HepG2 (cell line): ENCODE results near the gene PRCD. TPM values are rescaled to one million over a fixed set of nuclear protein-coding genes. Genes with fewer than 3 reads are reported as not detected.

Experiments used
- BCL6 ChIP-seq: IDR thresholded peaks from 2 replicates; pipeline ENCODE4 v1.6.1; 2016; ENCODE audit warnings: missing genetic modification reagents, missing compliant biosample characterization
- FOXK1 ChIP-seq: sonication (generic); formaldehyde crosslinking; IDR thresholded peaks from 2 replicates; pipeline ENCODE4 v1.4.0; 2020; ENCODE audit warnings: low read depth, missing genetic modification reagents, borderline replicate concordance
- HNRNPL ChIP-seq: fragments of 200-400 bp; formaldehyde crosslinking; IDR thresholded peaks from 2 replicates; pipeline ENCODE4 v1.6.1; 2017; ENCODE audit warnings: mild to moderate bottlenecking, low read depth, low read length
- KDM5B ChIP-seq: sonication (generic); formaldehyde crosslinking; IDR thresholded peaks from 2 replicates; pipeline ENCODE4 v1.4.0; 2020; ENCODE audit warnings: missing genetic modification reagents, mild to moderate bottlenecking, borderline replicate concordance
- MTA3 ChIP-seq: sonication (generic); formaldehyde crosslinking; IDR thresholded peaks from 2 replicates; pipeline ENCODE4 v1.4.0; 2020; ENCODE audit warnings: missing genetic modification reagents
- MXD3 ChIP-seq: IDR thresholded peaks from 2 replicates; pipeline ENCODE4 v1.6.1; 2016; ENCODE audit warnings: mild to moderate bottlenecking, missing biosample characterization, missing genetic modification reagents
- MYPOP ChIP-seq: sonication (generic); formaldehyde crosslinking; IDR thresholded peaks from 2 replicates; pipeline ENCODE4 v1.8.1; 2023; ENCODE audit warnings: mild to moderate bottlenecking, moderate library complexity, missing genetic modification reagents
- PAX8 ChIP-seq: sonication (generic); formaldehyde crosslinking; IDR thresholded peaks from 2 replicates; pipeline ENCODE4 v1.8.0; 2022; ENCODE audit warnings: mild to moderate bottlenecking, missing genetic modification reagents, borderline replicate concordance
- PBX2 ChIP-seq: IDR thresholded peaks from 2 replicates; pipeline ENCODE4 v1.6.1; 2016; ENCODE audit warnings: control low read depth
- PRDM15 ChIP-seq: sonication (generic); formaldehyde crosslinking; IDR thresholded peaks from 2 replicates; pipeline ENCODE4 v1.4.0; 2020; ENCODE audit warnings: missing genetic modification reagents
- SNAI1 ChIP-seq: sonication (generic); formaldehyde crosslinking; IDR thresholded peaks from 2 replicates; pipeline ENCODE4 v1.5.0; 2020; ENCODE audit warnings: mild to moderate bottlenecking, missing genetic modification reagents, borderline replicate concordance
- SPEN ChIP-seq: sonication (generic); formaldehyde crosslinking; IDR thresholded peaks from 2 replicates; pipeline ENCODE4 v1.5.1; 2020; ENCODE audit warnings: low read depth, mild to moderate bottlenecking, missing genetic modification reagents
- TBL1XR1 ChIP-seq: fragments of 150-350 bp; IDR thresholded peaks from 2 replicates; pipeline ENCODE4 v1.6.1; 2014; ENCODE audit warnings: borderline replicate concordance, low read length; ENCODE audit not compliant: partially characterized antibody
- ZNF484 ChIP-seq: sonication (generic); formaldehyde crosslinking; IDR thresholded peaks from 2 replicates; pipeline ENCODE4 v1.5.1; 2020; ENCODE audit warnings: mild to moderate bottlenecking, low read depth, missing genetic modification reagents, borderline replicate concordance
- ZNF547 ChIP-seq: sonication (generic); formaldehyde crosslinking; IDR thresholded peaks from 2 replicates; pipeline ENCODE4 v1.5.1; 2020; ENCODE audit warnings: mild to moderate bottlenecking, missing genetic modification reagents
- ZNF589 ChIP-seq: sonication (generic); formaldehyde crosslinking; conservative IDR thresholded peaks from 2 replicates; pipeline ENCODE4 v1.8.0; 2022; ENCODE audit warnings: mild to moderate bottlenecking, moderate library complexity, missing genetic modification reagents
- polyA plus RNA-seq, 8 experiments: library from polyadenylated mRNA; depleted of rRNA in 3 of 8; stranded (reverse) in 7 of 8; unstranded in 1 of 8; fragments of >200 nt; fragmentation: Illumina TruSeq in 4 of 8; extraction: Trizol in 4 of 8; gene quantifications; 2 replicates each; pipeline versions ENCODE4 v1.2.1 to v1.2.3, GENCODE V29; 2011 to 2016; ENCODE audit warnings: low read depth in 4 of 8, missing spikeins in 1 of 8, mixed read lengths in 1 of 8; ENCODE audit not compliant: insufficient read depth in 1 of 8
- total RNA-seq, 5 experiments: library from RNA; depleted of rRNA; stranded (reverse); fragments of >200 nt; fragmentation: Illumina TruSeq; extraction: Trizol; gene quantifications; 2 replicates each; pipeline ENCODE4 v1.2.3, GENCODE V29; 2016; ENCODE audit warnings: low read depth in 1 of 5
- TF ChIP-seq, protein P1 (sequence below): sonication (generic); formaldehyde crosslinking; IDR thresholded peaks from 2 replicates; pipeline ENCODE4 v1.4.0; 2020; ENCODE audit warnings: missing genetic modification reagents, borderline replicate concordance
- TF ChIP-seq, protein P2 (sequence below): sonication (generic); formaldehyde crosslinking; conservative IDR thresholded peaks from 2 replicates; pipeline ENCODE4 v1.4.0; 2020; ENCODE audit warnings: missing genetic modification reagents

Gene PRCD
- total and polyA plus RNA-seq, 2 of the 13 experiments (the other 11 are each of a cell fraction or from before 2014, with no cell fraction given), result 0.51 TPM; not detected in 1

DNA sequence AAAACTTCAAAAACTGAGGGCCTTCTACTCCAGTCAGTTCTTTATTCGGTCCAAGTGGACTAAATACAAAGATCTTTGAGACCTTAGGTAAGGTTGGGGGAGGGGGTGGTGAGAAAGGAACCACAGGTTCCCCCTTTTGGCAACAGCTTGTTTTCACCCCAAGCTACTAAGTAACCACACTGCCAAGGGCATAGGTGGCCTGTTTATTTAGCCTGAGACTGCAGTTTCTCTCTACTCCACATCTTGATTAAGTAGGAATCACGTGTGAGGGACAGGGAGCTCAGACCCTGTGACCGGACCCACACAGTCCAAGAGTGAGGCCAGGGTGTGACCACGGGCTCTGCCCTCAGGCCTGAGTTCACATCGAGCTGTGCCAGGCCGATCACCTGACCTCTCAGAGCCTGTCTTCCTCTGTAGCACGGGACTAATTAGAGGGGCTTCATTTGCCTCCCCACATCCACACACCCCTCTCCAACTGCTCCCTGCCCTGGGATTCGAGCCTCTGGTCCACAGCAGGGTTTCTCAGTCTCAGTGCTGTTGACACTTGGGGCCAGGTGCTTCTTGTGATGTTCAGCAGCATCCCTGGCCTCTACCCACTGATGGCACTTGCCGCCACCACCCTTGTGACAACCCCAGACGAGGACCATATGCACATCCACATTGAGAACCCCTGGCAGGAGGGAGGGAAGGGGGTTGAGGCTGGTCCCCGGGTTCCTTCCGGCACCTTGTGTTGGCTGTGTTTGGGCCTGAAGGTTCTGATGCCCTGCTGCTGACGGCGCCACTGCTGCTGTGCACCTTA lies 28.0 kb downstream of the PRCD start (continued):
- TF ChIP-seq, protein P1, sequence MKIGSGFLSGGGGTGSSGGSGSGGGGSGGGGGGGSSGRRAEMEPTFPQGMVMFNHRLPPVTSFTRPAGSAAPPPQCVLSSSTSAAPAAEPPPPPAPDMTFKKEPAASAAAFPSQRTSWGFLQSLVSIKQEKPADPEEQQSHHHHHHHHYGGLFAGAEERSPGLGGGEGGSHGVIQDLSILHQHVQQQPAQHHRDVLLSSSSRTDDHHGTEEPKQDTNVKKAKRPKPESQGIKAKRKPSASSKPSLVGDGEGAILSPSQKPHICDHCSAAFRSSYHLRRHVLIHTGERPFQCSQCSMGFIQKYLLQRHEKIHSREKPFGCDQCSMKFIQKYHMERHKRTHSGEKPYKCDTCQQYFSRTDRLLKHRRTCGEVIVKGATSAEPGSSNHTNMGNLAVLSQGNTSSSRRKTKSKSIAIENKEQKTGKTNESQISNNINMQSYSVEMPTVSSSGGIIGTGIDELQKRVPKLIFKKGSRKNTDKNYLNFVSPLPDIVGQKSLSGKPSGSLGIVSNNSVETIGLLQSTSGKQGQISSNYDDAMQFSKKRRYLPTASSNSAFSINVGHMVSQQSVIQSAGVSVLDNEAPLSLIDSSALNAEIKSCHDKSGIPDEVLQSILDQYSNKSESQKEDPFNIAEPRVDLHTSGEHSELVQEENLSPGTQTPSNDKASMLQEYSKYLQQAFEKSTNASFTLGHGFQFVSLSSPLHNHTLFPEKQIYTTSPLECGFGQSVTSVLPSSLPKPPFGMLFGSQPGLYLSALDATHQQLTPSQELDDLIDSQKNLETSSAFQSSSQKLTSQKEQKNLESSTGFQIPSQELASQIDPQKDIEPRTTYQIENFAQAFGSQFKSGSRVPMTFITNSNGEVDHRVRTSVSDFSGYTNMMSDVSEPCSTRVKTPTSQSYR (CRISPR knock-in tag), result peak; percentile 84
- no peak for TF ChIP-seq PAX8 (CRISPR knock-in tag)
- TF ChIP-seq, protein P2, sequence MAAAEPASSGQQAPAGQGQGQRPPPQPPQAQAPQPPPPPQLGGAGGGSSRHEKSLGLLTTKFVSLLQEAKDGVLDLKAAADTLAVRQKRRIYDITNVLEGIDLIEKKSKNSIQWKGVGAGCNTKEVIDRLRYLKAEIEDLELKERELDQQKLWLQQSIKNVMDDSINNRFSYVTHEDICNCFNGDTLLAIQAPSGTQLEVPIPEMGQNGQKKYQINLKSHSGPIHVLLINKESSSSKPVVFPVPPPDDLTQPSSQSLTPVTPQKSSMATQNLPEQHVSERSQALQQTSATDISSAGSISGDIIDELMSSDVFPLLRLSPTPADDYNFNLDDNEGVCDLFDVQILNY (CRISPR knock-in tag), result no peak
- no peak for TF ChIP-seq MYPOP (CRISPR knock-in tag)
- TF ChIP-seq MTA3 (CRISPR knock-in tag), result no peak
- peak; percentile 18; the same call in 1 of the 2 replicates for TF ChIP-seq SPEN (CRISPR knock-in tag)
- TF ChIP-seq PRDM15 (CRISPR knock-in tag), result no peak
- TF ChIP-seq ZNF547 (CRISPR knock-in tag), result no peak
- TF ChIP-seq BCL6, result peak; percentile 69
- TF ChIP-seq FOXK1 (CRISPR knock-in tag), result peak; percentile 16; the same call in 1 of the 2 replicates
- TF ChIP-seq SNAI1, result no peak
- TF ChIP-seq HNRNPL, result 0 out of 2 replicates have a peak, but pooled peaks have one; percentile 50
- no peak for TF ChIP-seq MXD3 (CRISPR knock-in tag)
- no peak for TF ChIP-seq ZNF484 (CRISPR knock-in tag)
- TF ChIP-seq ZNF589, result no peak
- no peak for TF ChIP-seq TBL1XR1
- TF ChIP-seq KDM5B (CRISPR knock-in tag), result no peak; the same call in 1 of the 2 replicates
- TF ChIP-seq PBX2, result no peak
